Right atrium auricular region (tissue), 2 donors: ENCODE data around the gene KDM4B. TPM values are rescaled to one million over a fixed set of nuclear protein-coding genes. Genes with fewer than 3 reads are reported as not detected.
A peak's percentile ranks its signal among the peaks of the same experiment; 100 is the strongest.

Experiments used
- DNase-seq: peaks from one replicate; pipeline ENCODE4 v3.0.0-alpha.2; 2019; ENCODE audit warnings: low spot score
- H3K27ac ChIP-seq, 2 donors: fragments of 200-600 bp; sonication (generic); 1 replicate in 1 of 2; 2 replicates in 1 of 2; pipeline ENCODE4 v1.5.1; 2016 to 2019
- H3K27me3 ChIP-seq, 2 donors: fragments of 200-600 bp; sonication (generic); one replicate each; pipeline versions ENCODE4 v1.5.1 to v1.6.0; 2017 to 2019
- H3K36me3 ChIP-seq: fragments of 200-600 bp; sonication (generic); one replicate; pipeline ENCODE4 v1.5.1; 2016
- H3K4me1 ChIP-seq, 2 donors: fragments of 200-600 bp; sonication (generic); one replicate each; pipeline versions ENCODE4 v1.5.1 to v1.6.0; 2017 to 2019
- H3K4me3 ChIP-seq, 2 donors: fragments of 200-600 bp; sonication (generic); 1 replicate in 1 of 2; 2 replicates in 1 of 2; pipeline ENCODE4 v1.5.1; 2017 to 2019; ENCODE audit warnings: mild to moderate bottlenecking in 1 of 2, moderate library complexity in 1 of 2
- H3K9me3 ChIP-seq, 2 donors: fragments of 200-600 bp; sonication (generic); one replicate each; pipeline ENCODE4 v1.5.1; 2019
- CTCF ChIP-seq, 2 donors: fragments of 200-600 bp; sonication (generic); IDR thresholded peaks; one replicate each; pipeline ENCODE4 v1.5.1; 2019; ENCODE audit warnings: antibody characterized with exemption in 2 of 2
- total RNA-seq, 2 donors: library from RNA; depleted of rRNA; stranded (reverse); fragments of >200 nt; gene quantifications; one replicate each; pipeline ENCODE4 v1.1.0, GENCODE V29; 2016

KDM4B gene
- total RNA-seq, 2 donors from 2014 or later, result 17.6 to 26.0 TPM

- peak overlapping the region in 1 of 2 donors; percentile 40 for H3K27ac ChIP-seq
- no peak for DNase-seq
- no peaks in the 10 kb centered on the region for H3K9me3 ChIP-seq
- TF ChIP-seq CTCF (IDR thresholded peaks at IDR 0.05), result no peak
- no peak overlapping the region for H3K4me3 ChIP-seq
- H3K36me3 ChIP-seq, result peaks cover 53% of the 10 kb centered on the region
- H3K27me3 ChIP-seq, result no peaks in the 10 kb centered on the region
- H3K4me1 ChIP-seq, result peaks cover 0 to 18% of the 10 kb centered on the region in 2 donors
These were observed 109.8 kb downstream of the KDM4B start for GRCh38 chr19:5078666-5079065.

DNA sequence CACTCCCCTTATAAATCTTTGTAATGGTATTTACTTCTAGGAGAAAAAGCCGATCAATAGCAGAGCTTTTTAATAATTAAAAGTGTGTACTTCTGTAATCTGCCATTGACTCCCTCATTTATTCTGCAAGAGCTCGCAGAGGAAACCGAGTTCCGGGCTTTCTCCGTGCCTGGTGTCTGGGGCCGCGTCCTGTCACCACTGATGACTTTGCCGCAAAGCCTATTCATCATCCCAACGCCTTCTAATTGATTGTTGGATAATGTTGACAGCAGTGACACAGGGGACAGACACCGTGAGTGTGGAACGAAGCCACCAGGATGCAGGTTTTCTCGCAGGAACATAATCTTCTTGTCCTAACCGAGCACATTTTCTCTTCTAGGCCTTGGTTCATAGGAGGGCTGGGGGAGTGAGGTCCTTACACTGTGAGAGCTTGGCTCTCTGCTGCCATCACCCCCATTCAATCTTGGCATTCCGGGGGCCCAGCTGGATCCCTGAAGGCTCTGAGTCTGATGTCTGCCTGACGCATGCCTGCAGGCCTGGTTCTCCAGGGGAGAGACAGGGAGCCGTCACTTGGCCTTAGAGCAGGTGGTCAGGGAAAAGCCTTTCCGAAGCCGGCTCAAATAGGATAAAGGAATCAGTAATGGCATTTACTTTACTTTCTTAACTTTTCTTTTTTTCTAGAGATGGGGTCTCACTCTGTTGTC, 110.3 kb downstream of the KDM4B start:
- no peaks in the 10 kb centered on the region for H3K9me3 ChIP-seq
- peaks cover 53% of the 10 kb centered on the region for H3K36me3 ChIP-seq
- peaks cover 0 to 21% of the 10 kb centered on the region in 2 donors for H3K4me1 ChIP-seq
- no peak for DNase-seq
- peak overlapping the region in 1 of 2 donors; percentile 40 for H3K27ac ChIP-seq
- H3K27me3 ChIP-seq, result no peaks in the 10 kb centered on the region
- no peak for TF ChIP-seq CTCF (IDR thresholded peaks at IDR 0.05)
- no peak overlapping the region for H3K4me3 ChIP-seq

DNA sequence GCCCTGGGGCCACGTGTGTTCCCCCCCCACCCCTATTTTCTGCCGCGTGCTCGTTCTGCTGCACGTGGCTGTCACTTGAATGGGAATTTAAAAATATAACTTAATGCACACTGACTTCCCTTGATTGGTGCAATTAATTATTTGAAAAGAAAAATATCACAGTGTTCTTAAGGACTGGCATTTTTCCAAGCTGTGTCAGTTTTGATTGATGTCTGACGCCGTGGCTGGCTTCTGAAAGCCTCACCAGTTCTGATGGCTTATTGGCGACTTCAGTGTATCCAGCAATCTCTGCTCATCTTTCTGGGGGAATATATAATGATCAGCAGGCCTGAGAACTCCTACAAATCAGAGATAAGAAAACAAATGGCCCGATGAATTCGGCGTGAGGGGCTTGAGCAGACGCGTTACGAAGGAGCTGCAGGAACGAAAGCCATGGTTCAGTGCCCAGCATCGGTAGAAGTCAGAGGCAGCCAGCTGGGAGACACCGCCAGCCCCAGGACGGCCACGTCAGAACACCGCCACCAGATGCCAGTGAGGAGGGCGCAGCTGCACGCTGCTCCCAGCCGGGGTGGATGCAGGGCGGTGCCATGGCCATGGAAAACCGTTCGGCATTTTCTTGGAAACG, 111.2 kb downstream of the KDM4B start:
- Histone ChIP-seq H3K4me1 (peaks cover 0 to 21% of the 10 kb centered on the region in 2 donors), H3K27ac (no peak overlapping the region), H3K27me3 (no peaks in the 10 kb centered on the region), H3K9me3 (no peaks in the 10 kb centered on the region), H3K36me3 (peaks cover 52% of the 10 kb centered on the region), H3K4me3 (no peak overlapping the region)
- no peak for TF ChIP-seq CTCF (IDR thresholded peaks at IDR 0.05)
- DNase-seq, result no peak

DNA sequence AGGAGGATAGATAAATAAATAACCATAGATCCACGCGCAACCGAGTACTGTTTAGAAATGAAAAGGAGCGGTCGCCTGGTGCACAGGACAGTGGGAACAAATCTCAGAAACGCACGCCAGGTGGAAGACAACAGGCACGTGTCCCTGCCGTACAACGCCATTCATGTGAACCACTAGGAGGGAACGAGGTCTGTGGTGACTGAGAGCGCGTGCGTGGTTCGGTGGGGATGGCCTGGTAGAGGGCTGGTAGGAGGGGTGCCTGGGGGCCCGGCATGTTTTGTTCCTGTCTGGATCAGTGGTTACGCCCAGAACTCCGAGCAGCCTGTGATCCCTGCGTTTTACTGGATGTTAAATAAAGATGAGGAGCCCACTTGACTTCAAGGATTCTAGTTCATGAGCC, 111.9 kb downstream of the KDM4B start:
- Histone ChIP-seq H3K4me3 (no peak overlapping the region), H3K27ac (no peak overlapping the region), H3K36me3 (peaks cover 45% of the 10 kb centered on the region), H3K4me1 (peaks cover 0 to 21% of the 10 kb centered on the region in 2 donors), H3K9me3 (no peaks in the 10 kb centered on the region), H3K27me3 (no peaks in the 10 kb centered on the region)
- no peak for TF ChIP-seq CTCF (IDR thresholded peaks at IDR 0.05)
- no peak for DNase-seq

GRCh38 chr19:5081443-5082161, 112.7 kb downstream of the KDM4B start:
- peaks cover 48% of the 10 kb centered on the region for H3K36me3 ChIP-seq
- no peak overlapping the region for H3K4me3 ChIP-seq
- H3K27me3 ChIP-seq, result no peaks in the 10 kb centered on the region
- H3K4me1 ChIP-seq, result peaks cover 0 to 21% of the 10 kb centered on the region in 2 donors
- no peaks in the 10 kb centered on the region for H3K9me3 ChIP-seq
- TF ChIP-seq CTCF (IDR thresholded peaks at IDR 0.05), result no peak
- no peak overlapping the region for H3K27ac ChIP-seq
- no peak for DNase-seq
